ES-I3 (cell line): ENCODE data around the gene MED23.

Source experiments
- H3K36me3 ChIP-seq: 2 replicates; pipeline ENCODE4 v1.6.1; 2013; ENCODE audit warnings: mild to moderate bottlenecking, low read length, control low read depth, moderate library complexity; ENCODE audit not compliant: insufficient read depth
- H3K4me1 ChIP-seq: 2 replicates; pipeline ENCODE4 v1.6.1; 2013; ENCODE audit warnings: mild to moderate bottlenecking, control low read depth, low read length; ENCODE audit not compliant: insufficient read depth
- H3K9ac ChIP-seq: 2 replicates; pipeline ENCODE4 v1.6.1; 2013; ENCODE audit warnings: low read depth, mild to moderate bottlenecking, low read length, moderate library complexity
- H3K9me3 ChIP-seq: 2 replicates; pipeline ENCODE4 v1.6.1; 2013; ENCODE audit warnings: mild to moderate bottlenecking, low read length, moderate library complexity; ENCODE audit not compliant: control insufficient read depth, insufficient read depth

The MED23 gene

DNA sequence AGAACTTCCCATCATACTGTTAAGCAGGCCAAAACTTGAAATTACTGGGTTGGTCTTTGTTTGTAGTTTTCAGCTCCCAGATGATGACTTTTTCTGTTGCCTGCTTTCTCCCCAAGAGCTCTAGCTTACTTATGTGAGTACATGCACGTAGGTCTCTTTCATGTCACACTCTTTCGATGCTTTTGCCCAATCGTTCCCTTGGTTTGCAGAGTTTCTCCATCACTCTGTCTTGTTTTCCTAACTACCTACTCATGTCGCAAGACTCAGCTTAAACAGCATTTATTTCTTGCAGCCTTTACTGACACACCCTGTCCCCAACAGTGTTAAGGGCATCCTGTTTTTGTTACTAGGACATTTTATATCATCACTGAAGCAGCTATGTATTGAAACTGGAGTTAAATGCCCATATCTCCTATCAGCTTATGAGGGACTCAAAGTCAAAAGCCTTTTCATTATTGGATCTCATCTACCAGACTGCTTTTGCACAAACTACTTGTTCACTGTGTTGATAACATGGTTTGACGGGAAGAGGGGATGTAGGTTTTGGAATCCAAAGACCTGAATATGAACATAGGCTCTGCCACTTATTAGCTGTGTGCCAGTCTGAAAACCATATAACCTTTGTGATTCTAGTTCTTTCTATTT lies 52.1 kb downstream of the MED23 start:
- peaks cover 7% of the 10 kb centered on the region; the same call in 1 of the 2 replicates for H3K4me1 ChIP-seq
- H3K9ac ChIP-seq = no peak overlapping the region
- H3K36me3 ChIP-seq = peaks cover 3% of the 10 kb centered on the region; the same call in 1 of the 2 replicates
- no peaks in the 10 kb centered on the region for H3K9me3 ChIP-seq

- Histone ChIP-seq H3K9me3 (no peaks in the 10 kb centered on the region), H3K9ac (no peak overlapping the region), H3K4me1 (peaks cover 7% of the 10 kb centered on the region; the same call in 1 of the 2 replicates), H3K36me3 (no peaks in the 10 kb centered on the region; the same call in 1 of the 2 replicates)
These were observed 53.4 kb downstream of the MED23 start for GRCh38 chr6:131574686-131575085.

DNA sequence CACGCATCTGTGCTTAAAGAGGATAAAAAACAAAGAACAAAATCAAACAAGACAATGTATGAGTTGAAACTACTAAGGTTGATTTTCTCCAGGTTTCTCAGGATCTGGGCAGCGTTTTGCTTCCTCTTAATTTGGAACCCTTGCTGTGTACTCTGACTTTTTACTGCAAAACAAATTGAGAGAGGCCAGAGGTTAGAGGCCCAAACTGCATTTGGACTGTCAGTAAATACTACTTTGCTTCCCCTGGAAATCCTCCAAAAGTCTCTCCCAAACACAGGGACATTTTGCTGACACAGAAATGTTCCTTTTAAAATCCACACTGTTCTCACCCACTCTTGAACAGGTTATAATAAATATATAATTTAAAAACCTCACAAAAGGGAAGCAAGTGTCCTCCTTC lies 53.9 kb downstream of the MED23 start:
- Histone ChIP-seq H3K36me3 (no peaks in the 10 kb centered on the region; the same call in 1 of the 2 replicates), H3K9ac (no peak overlapping the region), H3K4me1 (peaks cover 7% of the 10 kb centered on the region; the same call in 1 of the 2 replicates), H3K9me3 (no peaks in the 10 kb centered on the region)

DNA sequence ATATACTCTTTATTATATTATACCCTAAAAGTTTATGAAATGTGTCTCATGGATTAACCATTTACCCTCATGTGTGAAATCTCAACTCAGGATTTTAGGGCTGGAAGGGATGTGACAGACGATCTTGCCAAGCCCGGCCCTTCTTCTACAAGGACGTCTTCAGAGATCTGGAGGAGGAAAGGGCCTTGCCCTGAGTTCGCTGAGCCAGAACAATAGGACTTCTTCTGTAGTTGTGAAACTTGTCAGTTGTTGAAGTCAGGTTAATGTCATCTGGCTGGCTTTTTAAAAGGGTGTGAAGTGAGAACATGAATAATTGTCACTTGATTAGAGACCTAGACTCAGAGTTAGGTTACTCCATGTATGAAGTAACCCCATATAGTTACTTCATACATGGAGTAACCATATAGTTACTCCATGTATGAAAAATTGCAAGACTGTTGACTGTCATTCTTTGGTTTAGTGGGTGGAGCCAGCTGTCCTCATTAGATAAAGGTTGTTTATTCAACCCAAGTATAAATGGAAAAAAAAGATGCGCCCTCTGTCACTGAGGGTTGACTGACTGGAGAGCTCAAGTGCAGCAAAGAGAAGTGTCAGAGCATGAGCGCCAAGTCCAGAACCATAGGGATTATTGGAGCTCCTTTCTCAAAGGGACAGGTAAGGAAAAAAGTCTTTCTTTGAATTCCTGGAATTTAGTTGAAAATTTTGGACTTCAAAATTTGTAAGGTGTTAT lies 55.2 kb downstream of the MED23 start, which contains the start of gene ARG1:
Gene ARG1 (plus strand): TSS at position 541 of the 730 bp plus-strand sequence. CDS start 57 bp downstream, at position 598.
- Histone ChIP-seq H3K9me3 (no peaks in the 10 kb centered on the region), H3K9ac (no peak within 1 kb of the TSS), H3K4me1 (peaks cover 7% of the 10 kb centered on the region; the same call in 1 of the 2 replicates), H3K36me3 (no peaks in the 10 kb centered on the region; the same call in 1 of the 2 replicates)

- Histone ChIP-seq H3K36me3 (no peaks in the 10 kb centered on the region), H3K9me3 (no peaks in the 10 kb centered on the region; the same call in 1 of the 2 replicates), H3K4me1 (no peaks in the 10 kb centered on the region), H3K9ac (no peak overlapping the region)
These were observed 59.3 kb downstream of the MED23 start for GRCh38 chr6:131568726-131569125.

GRCh38 chr6:131565056-131565455 lies 63.0 kb downstream of the MED23 start:
- Histone ChIP-seq H3K9ac (no peak overlapping the region), H3K36me3 (no peaks in the 10 kb centered on the region), H3K9me3 (no peaks in the 10 kb centered on the region; the same call in 1 of the 2 replicates), H3K4me1 (no peaks in the 10 kb centered on the region)

DNA sequence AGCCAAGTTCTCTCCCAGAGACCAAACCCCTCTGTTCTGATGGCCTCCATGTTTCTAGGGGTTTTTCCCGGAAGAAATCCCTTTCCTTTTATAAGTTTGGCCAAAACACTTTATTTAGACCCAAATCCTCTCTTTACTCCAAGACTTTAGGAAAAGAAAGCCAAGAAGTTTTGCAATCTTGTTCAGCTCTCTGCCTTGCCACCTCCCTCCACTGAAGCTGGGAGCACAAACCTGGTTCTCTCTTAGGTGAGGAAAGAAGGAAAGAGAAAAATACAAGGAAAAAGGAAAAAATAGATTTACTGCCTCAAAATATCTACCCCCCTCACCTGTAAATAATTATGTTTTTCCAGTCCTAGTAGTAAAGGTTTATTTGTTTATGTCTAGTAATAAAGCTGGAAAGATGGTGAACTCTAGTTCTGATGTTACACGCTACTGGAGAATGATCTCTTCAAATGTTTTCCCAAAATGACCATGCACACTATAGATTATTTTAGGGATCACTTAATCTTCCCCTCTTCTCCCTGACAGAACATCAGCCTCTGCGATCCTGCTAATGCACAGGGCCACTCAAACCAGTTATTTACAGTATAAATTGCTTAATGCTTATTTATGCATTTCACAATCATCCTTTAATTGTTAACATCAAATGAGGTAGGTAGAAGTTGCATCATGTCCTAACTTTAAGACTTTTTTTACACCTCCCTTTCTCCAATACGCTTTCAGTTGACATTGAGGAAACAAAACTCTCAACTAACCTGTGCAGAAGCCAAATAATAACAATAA lies 65.9 kb downstream of the MED23 start:
- H3K36me3 ChIP-seq = no peaks in the 10 kb centered on the region
- no peak overlapping the region for H3K9ac ChIP-seq
- no peaks in the 10 kb centered on the region for H3K4me1 ChIP-seq
- no peaks in the 10 kb centered on the region; the same call in 1 of the 2 replicates for H3K9me3 ChIP-seq

GRCh38 chr6:131558922-131559321 lies 69.1 kb downstream of the MED23 start:
- H3K4me1 ChIP-seq = no peaks in the 10 kb centered on the region
- H3K36me3 ChIP-seq = no peaks in the 10 kb centered on the region
- H3K9me3 ChIP-seq = no peaks in the 10 kb centered on the region
- H3K9ac ChIP-seq = no peak overlapping the region

- no peaks in the 10 kb centered on the region for H3K4me1 ChIP-seq
- H3K9me3 ChIP-seq = no peaks in the 10 kb centered on the region
- no peaks in the 10 kb centered on the region for H3K36me3 ChIP-seq
- no peak overlapping the region for H3K9ac ChIP-seq
These were observed 72.0 kb downstream of the MED23 start for GRCh38 chr6:131555992-131556391.

- H3K4me1 ChIP-seq = peaks cover 8% of the 10 kb centered on the region
- no peaks in the 10 kb centered on the region for H3K36me3 ChIP-seq
- H3K9ac ChIP-seq = no peak overlapping the region
- H3K9me3 ChIP-seq = no peaks in the 10 kb centered on the region
These were observed 75.5 kb downstream of the MED23 start for GRCh38 chr6:131552572-131552971.

GRCh38 chr6:131551902-131552301 lies 76.1 kb downstream of the MED23 start:
- no peaks in the 10 kb centered on the region for H3K36me3 ChIP-seq
- peaks cover 8% of the 10 kb centered on the region for H3K4me1 ChIP-seq
- no peaks in the 10 kb centered on the region for H3K9me3 ChIP-seq
- no peak overlapping the region for H3K9ac ChIP-seq

DNA sequence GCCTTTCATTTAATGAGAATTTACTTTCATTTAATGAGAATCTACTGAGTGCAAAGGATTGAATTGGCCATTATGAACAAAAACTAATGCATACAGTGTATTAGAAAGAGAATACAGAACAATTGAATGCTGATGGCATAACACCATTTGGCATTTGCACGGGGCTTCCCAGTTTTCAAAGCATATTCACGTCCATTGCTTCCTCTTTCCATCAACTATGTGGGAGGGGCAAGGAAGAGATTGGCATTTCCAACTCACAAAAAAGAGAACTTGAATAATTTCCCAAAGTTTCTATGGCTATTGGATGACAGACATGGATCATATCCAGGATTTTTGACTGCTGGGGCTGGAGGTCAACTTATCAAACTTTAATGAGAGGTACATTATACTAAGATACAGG lies 78.2 kb downstream of the MED23 start:
- Histone ChIP-seq H3K4me1 (peaks cover 8% of the 10 kb centered on the region), H3K36me3 (no peaks in the 10 kb centered on the region)

GRCh38 chr6:131548441-131548840 lies 79.6 kb downstream of the MED23 start:
- Histone ChIP-seq H3K36me3 (no peaks in the 10 kb centered on the region), H3K9me3 (no peaks in the 10 kb centered on the region), H3K4me1 (peaks cover 8% of the 10 kb centered on the region), H3K9ac (no peak overlapping the region)

More for the DNA sequence above, 78.2 kb downstream of the MED23 start:
- Histone ChIP-seq H3K9ac (no peak overlapping the region), H3K9me3 (no peaks in the 10 kb centered on the region)

- Histone ChIP-seq H3K9me3 (no peaks in the 10 kb centered on the region), H3K36me3 (no peaks in the 10 kb centered on the region), H3K9ac (no peak overlapping the region), H3K4me1 (peaks cover 8% of the 10 kb centered on the region)
These were observed 80.6 kb downstream of the MED23 start for GRCh38 chr6:131547488-131547887.
